HUES48 (cell line): ENCODE results near the gene USP6NL.

ENCODE experiments used
- H3K27ac ChIP-seq: one replicate; pipeline ENCODE4 v1.7.0; 2013; ENCODE audit warnings: low read depth, low read length, inconsistent platforms
- H3K27me3 ChIP-seq: 2 replicates; pipeline ENCODE4 v1.6.1; 2013; ENCODE audit warnings: mild to moderate bottlenecking, low read length; ENCODE audit not compliant: control insufficient read depth, insufficient read depth
- H3K36me3 ChIP-seq: 2 replicates; pipeline ENCODE4 v1.6.1; 2013; ENCODE audit warnings: low read length; ENCODE audit not compliant: control insufficient read depth, insufficient read depth
- H3K4me1 ChIP-seq: 2 replicates; pipeline ENCODE4 v1.6.1; 2013; ENCODE audit warnings: mild to moderate bottlenecking, low read length; ENCODE audit not compliant: control insufficient read depth, insufficient read depth
- H3K4me3 ChIP-seq: 2 replicates; pipeline ENCODE4 v1.5.1; 2013; ENCODE audit warnings: mild to moderate bottlenecking, low read depth, low read length
- H3K9ac ChIP-seq: 2 replicates; pipeline ENCODE4 v1.6.1; 2013; ENCODE audit warnings: mild to moderate bottlenecking, low read depth, low read length, moderate library complexity
- H3K9me3 ChIP-seq: 2 replicates; pipeline ENCODE4 v1.6.1; 2013; ENCODE audit warnings: low read length; ENCODE audit not compliant: control insufficient read depth, insufficient read depth

The USP6NL gene

GRCh38 chr10:11431216-11431555 lies 180.3 kb downstream of the USP6NL start:
- H3K36me3 ChIP-seq: no peaks in the 10 kb centered on the region
- no peaks in the 10 kb centered on the region for H3K9me3 ChIP-seq
- H3K4me1 ChIP-seq: peaks cover 28% of the 10 kb centered on the region
- no peak overlapping the region for H3K4me3 ChIP-seq
- no peaks in the 10 kb centered on the region for H3K27me3 ChIP-seq
- H3K9ac ChIP-seq: no peak overlapping the region
- H3K27ac ChIP-seq: no peak overlapping the region

- H3K9me3 ChIP-seq: no peaks in the 10 kb centered on the region
- H3K27me3 ChIP-seq: no peaks in the 10 kb centered on the region
- H3K4me3 ChIP-seq: no peak overlapping the region
Measured at GRCh38 chr10:11430421-11431215, 180.8 kb downstream of the USP6NL start.

DNA sequence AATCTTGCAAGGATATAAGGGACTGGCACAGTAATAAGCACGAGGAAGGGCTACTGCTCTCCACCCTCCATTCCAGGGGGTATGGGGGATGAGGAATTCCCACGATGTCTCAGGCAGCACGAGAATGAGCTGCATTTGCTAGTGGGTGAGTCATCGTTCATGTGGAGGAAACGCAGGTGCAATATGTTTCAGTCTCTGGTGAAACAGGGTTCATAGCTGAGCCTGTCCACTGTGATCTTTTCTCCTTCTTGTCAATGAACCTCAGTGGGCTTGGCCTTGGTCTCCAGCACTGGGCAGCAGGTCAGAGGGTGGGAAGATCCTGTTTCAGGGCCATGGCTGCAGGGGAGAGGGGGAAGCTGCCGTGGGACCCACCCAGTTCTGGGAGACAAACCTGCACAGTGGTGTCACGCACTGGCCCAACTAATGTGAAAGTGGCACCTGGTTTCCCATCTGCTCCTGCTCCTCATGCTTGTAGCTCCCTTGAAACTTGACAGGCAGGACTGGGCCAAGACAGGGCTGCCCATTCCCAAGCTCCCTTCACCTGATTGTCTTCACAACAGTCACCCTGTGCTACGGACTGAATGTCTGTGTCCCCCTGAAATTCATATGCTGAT lies 181.9 kb downstream of the USP6NL start:
- no peaks in the 10 kb centered on the region for H3K9me3 ChIP-seq
- peaks cover 12% of the 10 kb centered on the region for H3K4me1 ChIP-seq
- H3K9ac ChIP-seq: no peak overlapping the region
- no peak overlapping the region for H3K27ac ChIP-seq
- H3K27me3 ChIP-seq: no peaks in the 10 kb centered on the region
- no peak overlapping the region for H3K4me3 ChIP-seq
- no peaks in the 10 kb centered on the region for H3K36me3 ChIP-seq

More at GRCh38 chr10:11430421-11431215, 180.8 kb downstream of the USP6NL start:
- H3K27ac ChIP-seq: no peak overlapping the region
- peaks cover 22% of the 10 kb centered on the region for H3K4me1 ChIP-seq
- no peak overlapping the region for H3K9ac ChIP-seq
- H3K36me3 ChIP-seq: no peaks in the 10 kb centered on the region

GRCh38 chr10:11425676-11426075 lies 185.8 kb downstream of the USP6NL start:
- Histone ChIP-seq H3K36me3 (no peaks in the 10 kb centered on the region), H3K27ac (no peak overlapping the region), H3K9me3 (no peaks in the 10 kb centered on the region), H3K27me3 (no peaks in the 10 kb centered on the region), H3K9ac (no peak overlapping the region), H3K4me1 (no peaks in the 10 kb centered on the region), H3K4me3 (no peak overlapping the region)

- Histone ChIP-seq H3K36me3 (no peaks in the 10 kb centered on the region), H3K27me3 (no peaks in the 10 kb centered on the region), H3K4me1 (no peaks in the 10 kb centered on the region), H3K27ac (no peak overlapping the region), H3K4me3 (no peak overlapping the region), H3K9me3 (no peaks in the 10 kb centered on the region), H3K9ac (no peak overlapping the region)
Measured at GRCh38 chr10:11425296-11425610, 186.2 kb downstream of the USP6NL start.

GRCh38 chr10:11424456-11425295 lies 186.8 kb downstream of the USP6NL start:
- Histone ChIP-seq H3K4me1 (no peaks in the 10 kb centered on the region), H3K36me3 (no peaks in the 10 kb centered on the region), H3K27me3 (no peaks in the 10 kb centered on the region), H3K27ac (no peak overlapping the region), H3K9ac (no peak overlapping the region), H3K9me3 (no peaks in the 10 kb centered on the region), H3K4me3 (no peak overlapping the region)

DNA sequence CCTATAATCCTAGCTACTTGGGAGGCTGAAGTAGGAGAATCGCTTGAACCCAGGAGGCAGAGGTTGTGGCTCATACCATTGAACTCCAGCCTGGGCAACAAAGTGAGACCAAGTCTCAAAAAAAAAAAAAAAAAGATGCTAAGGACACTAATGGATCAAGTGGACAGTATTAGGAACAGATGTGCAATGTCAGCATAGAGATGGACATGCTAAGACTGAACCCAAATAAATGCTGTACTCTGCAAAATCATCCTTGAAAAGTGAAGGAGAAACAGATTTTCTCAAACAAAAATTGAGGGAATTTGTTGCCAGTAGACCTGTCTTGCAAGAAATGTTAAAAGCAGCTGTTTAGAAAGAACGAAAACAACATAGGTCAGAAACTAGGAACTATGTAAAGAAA lies 194.5 kb downstream of the USP6NL start:
- H3K36me3 ChIP-seq: no peaks in the 10 kb centered on the region

DNA sequence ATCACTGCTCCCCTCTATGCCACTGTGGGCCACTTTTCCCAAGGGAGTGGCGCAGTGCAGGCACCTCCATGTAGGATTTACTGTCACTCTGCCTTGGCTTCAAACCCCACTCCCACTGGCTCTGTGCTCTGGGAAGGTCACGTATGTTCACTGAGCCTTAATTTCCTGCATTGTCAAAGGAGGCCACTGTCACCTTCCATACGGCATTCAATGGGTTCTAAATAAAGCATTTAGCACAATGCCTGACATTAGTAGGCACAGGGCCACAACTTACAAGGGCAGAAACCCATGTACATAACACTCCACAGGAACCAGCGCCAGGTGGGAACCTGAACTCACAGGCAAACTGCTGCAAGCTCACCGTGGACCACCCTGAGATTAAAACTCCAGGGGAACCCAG lies 196.4 kb downstream of the USP6NL start:
- H3K9me3 ChIP-seq: no peaks in the 10 kb centered on the region
- no peaks in the 10 kb centered on the region for H3K36me3 ChIP-seq
- H3K27ac ChIP-seq: no peak overlapping the region
- no peak overlapping the region for H3K9ac ChIP-seq
- H3K4me3 ChIP-seq: no peak overlapping the region
- H3K4me1 ChIP-seq: peaks cover 3% of the 10 kb centered on the region; the same call in 1 of the 2 replicates
- H3K27me3 ChIP-seq: no peaks in the 10 kb centered on the region

More for the DNA sequence above, 194.5 kb downstream of the USP6NL start:
- Histone ChIP-seq H3K27ac (no peak overlapping the region), H3K27me3 (no peaks in the 10 kb centered on the region), H3K4me1 (no peaks in the 10 kb centered on the region), H3K9ac (no peak overlapping the region), H3K9me3 (no peaks in the 10 kb centered on the region), H3K4me3 (no peak overlapping the region)

- Histone ChIP-seq H3K4me1 (peaks cover 9% of the 10 kb centered on the region), H3K4me3 (no peak overlapping the region), H3K9me3 (no peaks in the 10 kb centered on the region), H3K36me3 (no peaks in the 10 kb centered on the region), H3K27ac (no peak overlapping the region), H3K9ac (no peak overlapping the region), H3K27me3 (no peaks in the 10 kb centered on the region)
Measured at GRCh38 chr10:11414314-11415038, 197.0 kb downstream of the USP6NL start.

DNA sequence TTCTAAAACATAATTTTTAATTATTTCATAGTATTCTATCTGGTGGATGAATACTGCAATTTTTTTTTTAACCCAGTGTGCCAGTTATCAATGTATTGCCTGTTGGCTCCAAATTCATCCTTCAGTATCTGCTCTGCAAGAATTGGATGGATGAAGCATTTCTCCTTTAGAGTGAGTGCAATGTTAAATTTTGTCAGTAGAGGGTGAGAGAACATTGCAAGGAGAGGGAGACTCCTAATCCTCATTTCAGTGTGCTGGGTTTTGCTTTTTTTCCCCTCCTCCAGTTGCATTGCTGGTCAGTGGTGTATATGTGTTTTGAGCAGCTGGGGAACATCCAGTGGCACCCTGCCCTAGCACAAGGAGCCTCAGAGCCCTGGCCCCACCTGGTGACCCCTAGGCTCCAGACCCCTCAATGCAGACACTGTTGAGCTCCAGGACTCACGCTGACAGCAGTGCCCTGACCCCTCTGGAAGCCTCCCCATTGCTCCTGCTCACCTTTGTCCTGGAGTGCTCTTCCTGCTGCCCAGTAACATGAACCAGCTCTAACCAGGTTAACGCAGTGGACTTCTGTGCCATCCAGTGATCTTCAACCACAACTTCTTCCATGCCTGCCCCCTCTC lies 199.4 kb downstream of the USP6NL start:
- Histone ChIP-seq H3K9ac (no peak overlapping the region), H3K4me3 (no peak overlapping the region), H3K27ac (no peak overlapping the region), H3K27me3 (no peaks in the 10 kb centered on the region), H3K4me1 (peaks cover 13% of the 10 kb centered on the region), H3K9me3 (no peaks in the 10 kb centered on the region), H3K36me3 (no peaks in the 10 kb centered on the region)
